Measurements from ENCODE around the gene CD93.

DNA sequence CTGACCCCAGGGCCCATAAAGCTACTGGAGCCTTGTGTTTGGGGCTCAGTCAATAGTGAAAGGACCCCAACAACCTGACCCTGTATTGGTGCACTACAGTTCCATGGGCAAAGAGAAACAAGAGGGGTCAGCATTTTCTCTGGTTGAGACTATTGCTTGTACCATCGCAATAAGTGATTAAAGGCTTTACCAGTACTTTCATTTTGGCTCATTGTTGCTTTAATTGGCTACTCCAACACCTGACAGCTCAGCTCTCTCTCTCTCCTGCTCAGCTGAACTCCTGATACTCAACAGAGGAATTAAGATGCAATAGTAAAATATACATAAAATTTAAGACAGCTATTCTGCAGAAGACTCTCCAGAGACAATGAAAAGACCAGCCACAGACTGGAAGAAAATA, 17.8 kb downstream of the CD93 start:
- TF ChIP-seq, protein P1, sequence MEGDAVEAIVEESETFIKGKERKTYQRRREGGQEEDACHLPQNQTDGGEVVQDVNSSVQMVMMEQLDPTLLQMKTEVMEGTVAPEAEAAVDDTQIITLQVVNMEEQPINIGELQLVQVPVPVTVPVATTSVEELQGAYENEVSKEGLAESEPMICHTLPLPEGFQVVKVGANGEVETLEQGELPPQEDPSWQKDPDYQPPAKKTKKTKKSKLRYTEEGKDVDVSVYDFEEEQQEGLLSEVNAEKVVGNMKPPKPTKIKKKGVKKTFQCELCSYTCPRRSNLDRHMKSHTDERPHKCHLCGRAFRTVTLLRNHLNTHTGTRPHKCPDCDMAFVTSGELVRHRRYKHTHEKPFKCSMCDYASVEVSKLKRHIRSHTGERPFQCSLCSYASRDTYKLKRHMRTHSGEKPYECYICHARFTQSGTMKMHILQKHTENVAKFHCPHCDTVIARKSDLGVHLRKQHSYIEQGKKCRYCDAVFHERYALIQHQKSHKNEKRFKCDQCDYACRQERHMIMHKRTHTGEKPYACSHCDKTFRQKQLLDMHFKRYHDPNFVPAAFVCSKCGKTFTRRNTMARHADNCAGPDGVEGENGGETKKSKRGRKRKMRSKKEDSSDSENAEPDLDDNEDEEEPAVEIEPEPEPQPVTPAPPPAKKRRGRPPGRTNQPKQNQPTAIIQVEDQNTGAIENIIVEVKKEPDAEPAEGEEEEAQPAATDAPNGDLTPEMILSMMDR (IDR thresholded peaks at IDR 0.05; ENCODE audit: poor library complexity, severe bottlenecking): no peak
- TF ChIP-seq, protein P2, sequence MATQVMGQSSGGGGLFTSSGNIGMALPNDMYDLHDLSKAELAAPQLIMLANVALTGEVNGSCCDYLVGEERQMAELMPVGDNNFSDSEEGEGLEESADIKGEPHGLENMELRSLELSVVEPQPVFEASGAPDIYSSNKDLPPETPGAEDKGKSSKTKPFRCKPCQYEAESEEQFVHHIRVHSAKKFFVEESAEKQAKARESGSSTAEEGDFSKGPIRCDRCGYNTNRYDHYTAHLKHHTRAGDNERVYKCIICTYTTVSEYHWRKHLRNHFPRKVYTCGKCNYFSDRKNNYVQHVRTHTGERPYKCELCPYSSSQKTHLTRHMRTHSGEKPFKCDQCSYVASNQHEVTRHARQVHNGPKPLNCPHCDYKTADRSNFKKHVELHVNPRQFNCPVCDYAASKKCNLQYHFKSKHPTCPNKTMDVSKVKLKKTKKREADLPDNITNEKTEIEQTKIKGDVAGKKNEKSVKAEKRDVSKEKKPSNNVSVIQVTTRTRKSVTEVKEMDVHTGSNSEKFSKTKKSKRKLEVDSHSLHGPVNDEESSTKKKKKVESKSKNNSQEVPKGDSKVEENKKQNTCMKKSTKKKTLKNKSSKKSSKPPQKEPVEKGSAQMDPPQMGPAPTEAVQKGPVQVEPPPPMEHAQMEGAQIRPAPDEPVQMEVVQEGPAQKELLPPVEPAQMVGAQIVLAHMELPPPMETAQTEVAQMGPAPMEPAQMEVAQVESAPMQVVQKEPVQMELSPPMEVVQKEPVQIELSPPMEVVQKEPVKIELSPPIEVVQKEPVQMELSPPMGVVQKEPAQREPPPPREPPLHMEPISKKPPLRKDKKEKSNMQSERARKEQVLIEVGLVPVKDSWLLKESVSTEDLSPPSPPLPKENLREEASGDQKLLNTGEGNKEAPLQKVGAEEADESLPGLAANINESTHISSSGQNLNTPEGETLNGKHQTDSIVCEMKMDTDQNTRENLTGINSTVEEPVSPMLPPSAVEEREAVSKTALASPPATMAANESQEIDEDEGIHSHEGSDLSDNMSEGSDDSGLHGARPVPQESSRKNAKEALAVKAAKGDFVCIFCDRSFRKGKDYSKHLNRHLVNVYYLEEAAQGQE (IDR thresholded peaks at IDR 0.05; ENCODE audit: borderline replicate concordance): no peak
- TF ChIP-seq EP300 (conservative IDR thresholded peaks at IDR 0.05; ENCODE audit: poor library complexity, severe bottlenecking) (no peak), POLR2AphosphoS5 (IDR thresholded peaks at IDR 0.05) (no peak), SMC3 (conservative IDR thresholded peaks at IDR 0.05; ENCODE audit: poor library complexity) (no peak)

All from neural cell (in vitro differentiated cells).